H1 (cell line): ENCODE results near the gene ALG1. TPM values are rescaled to one million over a fixed set of nuclear protein-coding genes. Genes with fewer than 3 reads are reported as not detected.

Source experiments
- CTCF ChIA-PET: fragments of 300-600 bp; sonication (Branson Sonifier 250); formaldehyde crosslinking; loops from one replicate; lab custom pipeline; 2021; ENCODE audit not compliant: partially characterized antibody; lab: Charles Lee
- POLR2A ChIA-PET: fragments of 300-600 bp; sonication (Branson Sonifier 250); formaldehyde crosslinking; loops from one replicate; lab custom pipeline; 2021; ENCODE audit warnings: inconsistent platforms; ENCODE audit not compliant: partially characterized antibody; lab: Charles Lee
- DNase-seq, 2 experiments: peaks; one replicate each; pipeline versions ENCODE4 v3.0.0 to v3.0.0-alpha.2; 2010 to 2022; ENCODE audit warnings: low spot score in 2 of 2, low read depth in 1 of 2, mixed read lengths in 1 of 2
- FAIRE-seq: peaks from 2 replicates; lab custom pipeline; 2011; peaks lifted over from hg19 to GRCh38; lab: Jason Lieb, UNC
- H2AFZ ChIP-seq: 2 replicates; pipeline ENCODE4 v1.8.1; 2012; ENCODE audit warnings: low read length, inconsistent platforms
- H2AK5ac ChIP-seq: 2 replicates; pipeline ENCODE4 v1.6.1; 2013; ENCODE audit warnings: low read depth, low read length
- H2BK120ac ChIP-seq: replicated peaks from 2 replicates; pipeline ENCODE3; 2013; ENCODE audit warnings: low read depth, low read length, inconsistent platforms
- H2BK12ac ChIP-seq: 2 replicates; pipeline ENCODE4 v1.6.1; 2013; ENCODE audit warnings: low read depth, low read length
- H2BK15ac ChIP-seq: 2 replicates; pipeline ENCODE4 v1.6.1; 2013; ENCODE audit warnings: low read length
- H2BK20ac ChIP-seq: 2 replicates; pipeline ENCODE4 v1.6.1; 2013; ENCODE audit warnings: low read length
- H2BK5ac ChIP-seq: 2 replicates; pipeline ENCODE4 v1.6.1; 2013; ENCODE audit warnings: low read depth, low read length
- H3K14ac ChIP-seq: 2 replicates; pipeline ENCODE4 v1.6.1; 2013; ENCODE audit warnings: inconsistent platforms; ENCODE audit not compliant: insufficient read length
- H3K18ac ChIP-seq: 2 replicates; pipeline ENCODE4 v1.6.1; 2013; ENCODE audit warnings: low read length; ENCODE audit errors: extremely low read depth
- H3K23ac ChIP-seq: 2 replicates; pipeline ENCODE4 v1.6.1; 2013; ENCODE audit warnings: inconsistent platforms; ENCODE audit not compliant: insufficient read length
- H3K23me2 ChIP-seq: 2 replicates; pipeline ENCODE4 v1.6.1; 2013; ENCODE audit warnings: low read depth, low read length
- H3K27ac ChIP-seq: 2 replicates; pipeline ENCODE4 v1.6.1; 2011; ENCODE audit warnings: low read depth, low read length, inconsistent platforms
- H3K27me3 ChIP-seq, 4 experiments: replicated peaks in 1 of 4; 1 replicate in 1 of 4; 2 replicates in 3 of 4; pipeline versions ENCODE4 v1.6.1 to v1.8.1; 2011 to 2013; ENCODE audit warnings: low read length in 3 of 4, mild to moderate bottlenecking in 3 of 4, inconsistent platforms in 2 of 4, mixed read lengths in 2 of 4, moderate library complexity in 1 of 4; ENCODE audit not compliant: control insufficient read depth in 3 of 4, insufficient read depth in 3 of 4; ENCODE audit errors: extremely low read depth in 1 of 4
- H3K36me3 ChIP-seq, 4 experiments: 2 replicates each; pipeline versions ENCODE4 v1.6.1 to v1.8.1; 2011 to 2013; ENCODE audit warnings: mild to moderate bottlenecking in 4 of 4, low read length in 3 of 4, moderate library complexity in 2 of 4, control low read depth in 1 of 4, inconsistent platforms in 1 of 4; ENCODE audit not compliant: insufficient read depth in 4 of 4, control insufficient read depth in 2 of 4
- H3K4ac ChIP-seq: replicated peaks from 2 replicates; pipeline ENCODE3; 2013; ENCODE audit warnings: low read length, low read depth, mixed read lengths, inconsistent platforms; ENCODE audit not compliant: insufficient read length
- H3K4me1 ChIP-seq, 4 experiments: replicated peaks in 1 of 4; 1 replicate in 1 of 4; 2 replicates in 3 of 4; pipeline versions ENCODE4 v1.6.1 to v1.8.1; 2011 to 2013; ENCODE audit warnings: low read length in 3 of 4, inconsistent platforms in 2 of 4, mixed read lengths in 1 of 4; ENCODE audit not compliant: insufficient read depth in 4 of 4, control insufficient read depth in 3 of 4
- H3K4me2 ChIP-seq, 2 experiments: 2 replicates each; pipeline versions ENCODE4 v1.6.1 to v1.8.1; 2011 to 2013; ENCODE audit warnings: low read depth in 2 of 2, low read length in 2 of 2, control low read depth in 1 of 2, inconsistent platforms in 1 of 2, mild to moderate bottlenecking in 1 of 2; ENCODE audit not compliant: insufficient read depth in 1 of 2
- H3K4me3 ChIP-seq, 4 experiments: fragments of 200-600, 300-600 bp in 1 of 4; sonication (generic), shearing (Covaris generic), sonication (Bioruptor Twin) in 1 of 4; 2 replicates each; pipeline versions ENCODE4 v1.5.1 to v1.8.1; 2011 to 2016; ENCODE audit warnings: low read length in 4 of 4, low read depth in 3 of 4, control low read depth in 2 of 4, inconsistent platforms in 2 of 4, mild to moderate bottlenecking in 2 of 4, mixed read lengths in 1 of 4, moderate library complexity in 1 of 4; ENCODE audit not compliant: insufficient read depth in 2 of 4; ENCODE audit errors: extremely low read depth in 1 of 4
- H3K56ac ChIP-seq: replicated peaks from 2 replicates; pipeline ENCODE3; 2013; ENCODE audit warnings: low read depth, mild to moderate bottlenecking, mixed read lengths, low read length, inconsistent platforms; ENCODE audit not compliant: insufficient read length
- H3K79me1 ChIP-seq: 2 replicates; pipeline ENCODE4 v1.6.1; 2013; ENCODE audit warnings: low read depth, low read length, control low read depth
- H3K79me2 ChIP-seq, 2 experiments: 2 replicates each; pipeline versions ENCODE4 v1.6.1 to v1.8.1; 2012 to 2013; ENCODE audit warnings: low read length in 2 of 2, mild to moderate bottlenecking in 2 of 2, inconsistent platforms in 1 of 2; ENCODE audit not compliant: insufficient read depth in 2 of 2, control insufficient read depth in 1 of 2
- H3K9ac ChIP-seq, 4 experiments: replicated peaks in 1 of 4; 1 replicate in 1 of 4; 2 replicates in 3 of 4; pipeline versions ENCODE4 v1.6.1 to v1.8.1; 2011 to 2013; ENCODE audit warnings: low read depth in 3 of 4, low read length in 3 of 4, control low read depth in 2 of 4, mild to moderate bottlenecking in 2 of 4, moderate library complexity in 2 of 4, inconsistent platforms in 1 of 4; ENCODE audit errors: extremely low read depth in 1 of 4
- H3K9me3 ChIP-seq, 2 experiments: 2 replicates each; pipeline versions ENCODE4 v1.6.1 to v1.8.1; 2012 to 2013; ENCODE audit warnings: mild to moderate bottlenecking in 2 of 2, moderate library complexity in 2 of 2, control low read depth in 1 of 2, inconsistent platforms in 1 of 2, low read depth in 1 of 2, low read length in 1 of 2, mixed read lengths in 1 of 2; ENCODE audit not compliant: insufficient read depth in 2 of 2
- H4K20me1 ChIP-seq, 2 experiments: replicated peaks in 1 of 2; 2 replicates each; pipeline versions ENCODE3 to v1.8.1; 2011 to 2013; ENCODE audit warnings: inconsistent platforms in 2 of 2, low read length in 2 of 2, mild to moderate bottlenecking in 1 of 2; ENCODE audit not compliant: insufficient read depth in 2 of 2, control insufficient read depth in 1 of 2
- H4K5ac ChIP-seq: 2 replicates; pipeline ENCODE4 v1.6.1; 2013; ENCODE audit warnings: low read length, low read depth, mixed read lengths, inconsistent platforms; ENCODE audit not compliant: insufficient read length
- H4K8ac ChIP-seq: 2 replicates; pipeline ENCODE4 v1.8.0; 2013; ENCODE audit warnings: mild to moderate bottlenecking, moderate library complexity, low read length, inconsistent platforms; ENCODE audit not compliant: insufficient read depth; ENCODE audit errors: extremely low read depth
- H4K91ac ChIP-seq: replicated peaks from 2 replicates; pipeline ENCODE3; 2013; ENCODE audit warnings: low read length, mixed read lengths, inconsistent platforms; ENCODE audit not compliant: insufficient read length
- ATF2 ChIP-seq: IDR thresholded peaks from 2 replicates; pipeline ENCODE4 v1.6.1; 2012; ENCODE audit warnings: low read length, inconsistent platforms
- EZH2 ChIP-seq: fragments of 200-600 bp; sonication (generic); IDR thresholded peaks from 2 replicates; pipeline ENCODE4 v1.7.1; 2012; ENCODE audit warnings: low read depth, mild to moderate bottlenecking, moderate library complexity, low read length, inconsistent platforms; ENCODE audit not compliant: severe bottlenecking
- JUN ChIP-seq: IDR thresholded peaks from 2 replicates; pipeline ENCODE4 v1.6.1; 2011; ENCODE audit warnings: low read depth, mild to moderate bottlenecking, improper control_type of control experiment, low read length
- POLR2A ChIP-seq, 2 experiments: IDR thresholded peaks; 1 replicate in 1 of 2; 2 replicates in 1 of 2; pipeline ENCODE4 v1.6.1; 2011; ENCODE audit warnings: low read depth in 2 of 2, low read length in 2 of 2, mild to moderate bottlenecking in 2 of 2; ENCODE audit errors: control extremely low read depth in 1 of 2
- SAP30 ChIP-seq: fragments of 300-600 bp; sonication (generic); IDR thresholded peaks from 2 replicates; pipeline ENCODE4 v1.7.1; 2012; ENCODE audit warnings: low read length, moderate library complexity, mild to moderate bottlenecking, inconsistent platforms; ENCODE audit not compliant: insufficient read depth, insufficient replicate concordance
- SIX5 ChIP-seq: IDR thresholded peaks from 2 replicates; pipeline ENCODE4 v1.6.1; 2011; ENCODE audit warnings: mild to moderate bottlenecking, low read depth, low read length
- SP2 ChIP-seq: IDR thresholded peaks from 2 replicates; pipeline ENCODE4 v1.6.1; 2012; ENCODE audit warnings: mild to moderate bottlenecking, low read length, inconsistent platforms
- SP4 ChIP-seq: IDR thresholded peaks from 2 replicates; pipeline ENCODE4 v1.6.1; 2012; ENCODE audit warnings: low read length, inconsistent platforms
- SRF ChIP-seq: IDR thresholded peaks from 2 replicates; pipeline ENCODE4 v1.6.1; 2011; ENCODE audit warnings: mild to moderate bottlenecking, low read depth, low read length, moderate library complexity
- YY1 ChIP-seq: IDR thresholded peaks from 2 replicates; pipeline ENCODE4 v1.6.1; 2011; ENCODE audit warnings: low read depth, mild to moderate bottlenecking, low read length
- WGBS, 2 experiments: shearing (Covaris generic) in 1 of 2; methylation state at CpG; one replicate each; pipeline versions ENCODE4 v1.1.6 to v1.1.7; 2013 to 2015; ENCODE audit warnings: low lambda C conversion rate in 2 of 2, mixed read lengths in 2 of 2, inconsistent platforms in 1 of 2, low coverage in 1 of 2, missing lambda C conversion rate in 1 of 2; ENCODE audit not compliant: insufficient replicate concordance in 2 of 2, insufficient coverage in 1 of 2, insufficient read length in 1 of 2; ENCODE audit errors: extremely low coverage in 1 of 2, missing lambda C conversion rate in 1 of 2; 5-methylcytosine and 5-hydroxymethylcytosine counted together
- polyA plus RNA-seq, 7 experiments: library from polyadenylated mRNA; depleted of rRNA in 3 of 7; stranded (reverse) in 5 of 7; unstranded in 2 of 7; fragments of >200 nt in 5 of 7; fragments of 200-250 nt in 2 of 7; gene quantifications; 1 replicate in 5 of 7; 2 replicates in 1 of 7; 4 replicates in 1 of 7; pipeline versions ENCODE4 v1.2.1 to v1.2.3, GENCODE V29; 2011 to 2013; ENCODE audit warnings: missing spikeins in 2 of 7, mixed read lengths in 2 of 7
- total RNA-seq: library from RNA; stranded (reverse); fragmentation: NEBNext Ultra II Directional; extraction: Animal tissue kit (Norgen Biotek cat#: 25700); gene quantifications from 2 replicates; pipeline ENCODE4 v1.2.1, GENCODE V29; 2021
- TF ChIP-seq, protein P1 (sequence below): IDR thresholded peaks from 2 replicates; pipeline ENCODE4 v1.6.1; 2012; ENCODE audit warnings: inconsistent platforms

The ALG1 gene
- total and polyA plus RNA-seq, 2 of the 8 experiments (the other 6 are each of a cell fraction or from before 2014, with no cell fraction given) = 34.8 to 46.5 TPM

DNA sequence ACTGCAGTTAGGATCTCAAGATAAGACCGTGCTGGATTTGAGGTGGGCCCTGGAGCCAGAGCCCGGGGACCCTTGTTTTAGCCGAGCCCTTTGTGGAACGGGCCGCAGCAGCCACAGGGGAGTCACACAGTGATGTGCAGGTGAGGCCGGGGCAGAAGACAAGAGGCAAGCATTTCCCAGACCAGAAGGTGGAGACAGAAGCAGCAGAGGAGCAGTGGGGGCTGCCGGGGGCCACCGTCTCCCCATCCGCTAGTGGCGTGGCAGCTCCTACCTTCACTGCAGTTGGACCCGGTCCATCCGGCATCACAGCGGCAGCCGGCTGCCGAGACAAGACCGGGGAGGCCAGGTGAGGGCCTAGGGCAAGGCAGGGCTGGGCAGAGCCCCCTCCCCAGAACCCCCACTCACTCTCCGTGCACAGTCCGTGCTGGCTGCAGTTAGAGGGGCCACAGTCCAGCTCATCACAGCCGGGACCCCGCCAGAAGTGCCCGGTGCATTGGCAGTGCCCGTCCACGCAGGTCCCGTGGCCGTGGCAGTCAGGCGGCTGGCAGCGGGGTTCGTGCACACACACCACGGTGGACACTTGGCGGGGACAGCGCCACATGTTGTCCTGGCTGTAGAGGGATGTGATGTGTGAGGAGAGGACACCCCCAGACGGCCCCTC, 43.9 kb upstream of the ALG1 start:
- Histone ChIP-seq H3K4me3 (no peak overlapping the region), H3K9ac (no peak overlapping the region), H3K79me1 (no peaks in the 10 kb centered on the region), H4K8ac (no peak overlapping the region), H4K20me1 (no peaks in the 10 kb centered on the region), H2BK5ac (no peak overlapping the region), H4K91ac (no peak overlapping the region), H2BK120ac (no peak overlapping the region), H2AFZ (no peak overlapping the region), H3K4ac (no peak overlapping the region), H3K18ac (no peak overlapping the region), H3K27me3 (peaks cover 0 to 2% (median under 1%) of the 10 kb centered on the region in 4 experiments; a peak in 2 of 7 replicates), H3K36me3 (no peaks in the 10 kb centered on the region), H2BK12ac (no peak overlapping the region), H3K14ac (no peak overlapping the region), H3K27ac (no peak overlapping the region), H3K56ac (no peak overlapping the region), H3K4me1 (peaks cover 0 to 4% (median 1%) of the 10 kb centered on the region in 4 experiments; a peak in 3 of 7 replicates), H2BK15ac (no peak overlapping the region), H2AK5ac (no peak overlapping the region), H2BK20ac (no peak overlapping the region), H4K5ac (no peak overlapping the region), H3K79me2 (no peaks in the 10 kb centered on the region), H3K23ac (no peak overlapping the region), H3K23me2 (no peaks in the 10 kb centered on the region), H3K9me3 (no peaks in the 10 kb centered on the region), H3K4me2 (no peak overlapping the region)
- DNase-seq (no peak), FAIRE-seq (no peak)
- 95% methylated on average over 32 of the region's 32 CpGs; no CpG with 5 or more reads in 1 of the 2 experiments for WGBS, 2 experiments
- ChIA-PET POLR2A (no interaction called here), CTCF (interaction anchor here (1.1 to 1.3 kb wide), 2 partner anchors 13 to 14 kb away, joined by 3 read pairs; no protein-coding TSS in a partner anchor)
- no peak for TF ChIP-seq POLR2A (IDR thresholded peaks at IDR 0.05; ENCODE audit: control extremely low read depth in 1 of 2, low read depth in 2 of 2, low read length in 2 of 2)
- TF ChIP-seq EZH2 = no peak
- TF ChIP-seq ATF2 = no peak
- TF ChIP-seq YY1 = no peak
- TF ChIP-seq, protein P1, sequence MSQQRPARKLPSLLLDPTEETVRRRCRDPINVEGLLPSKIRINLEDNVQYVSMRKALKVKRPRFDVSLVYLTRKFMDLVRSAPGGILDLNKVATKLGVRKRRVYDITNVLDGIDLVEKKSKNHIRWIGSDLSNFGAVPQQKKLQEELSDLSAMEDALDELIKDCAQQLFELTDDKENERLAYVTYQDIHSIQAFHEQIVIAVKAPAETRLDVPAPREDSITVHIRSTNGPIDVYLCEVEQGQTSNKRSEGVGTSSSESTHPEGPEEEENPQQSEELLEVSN = no peak
- no peak for TF ChIP-seq SRF
- TF ChIP-seq SIX5 = no peak
- no peak for TF ChIP-seq JUN
- TF ChIP-seq SP4 = no peak
- no peak for TF ChIP-seq SP2
- no peak for TF ChIP-seq SAP30
